HG02885 (cell line): ENCODE data around the gene SLAMF1.
"Not testable (repeated sequence)": the region's sequence is repeated elsewhere in the genome, so short reads cannot be mapped to it uniquely, and the experiment has no call there.

Source experiments
- ATAC-seq: cut with Tn5 transposase; IDR thresholded peaks from one replicate; pipeline ENCODE4 v1.9.1; 2021; ENCODE audit warnings: mild to moderate bottlenecking; ENCODE audit not compliant: unreplicated experiment, poor library complexity

The SLAMF1 gene

DNA sequence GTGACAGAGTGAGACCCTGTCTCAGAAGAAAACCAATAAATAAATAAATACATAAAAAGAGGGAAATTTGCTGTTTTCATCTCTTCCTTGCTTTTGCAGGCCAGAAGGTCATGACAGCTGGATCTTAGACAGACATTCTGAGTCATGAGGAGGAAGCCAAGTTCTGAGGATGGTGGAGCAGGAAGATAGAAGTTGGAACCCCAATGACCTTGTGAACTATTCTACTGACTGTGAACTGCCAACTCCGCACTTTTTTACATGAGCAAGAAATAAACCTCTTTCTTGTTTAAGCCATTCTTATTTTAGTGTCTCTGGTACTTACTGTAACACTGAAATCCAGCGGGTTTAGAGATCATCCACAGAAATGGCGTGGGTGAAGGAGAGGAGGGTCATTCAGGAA lies 76.0 kb downstream of the SLAMF1 start:
- ATAC-seq: no peak

DNA sequence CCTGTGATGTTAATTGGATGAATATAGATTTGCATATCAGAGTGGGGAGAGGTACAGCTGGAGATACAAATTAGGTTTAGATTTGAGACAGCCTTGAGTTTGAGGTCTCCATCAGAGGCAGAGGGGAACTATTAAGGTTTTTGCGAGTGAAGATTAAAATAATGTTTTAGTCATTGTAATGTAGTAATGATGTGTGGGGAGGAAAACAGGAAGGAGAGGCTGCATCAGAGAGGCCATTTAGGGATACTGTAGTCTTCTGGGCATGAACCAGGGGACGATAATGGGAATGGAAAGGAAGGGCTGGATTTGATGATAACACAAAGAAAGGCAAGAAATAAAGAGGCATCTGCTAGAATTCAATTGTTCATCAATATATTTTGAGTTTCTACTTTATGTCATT lies 77.0 kb downstream of the SLAMF1 start:
- no peak for ATAC-seq

DNA sequence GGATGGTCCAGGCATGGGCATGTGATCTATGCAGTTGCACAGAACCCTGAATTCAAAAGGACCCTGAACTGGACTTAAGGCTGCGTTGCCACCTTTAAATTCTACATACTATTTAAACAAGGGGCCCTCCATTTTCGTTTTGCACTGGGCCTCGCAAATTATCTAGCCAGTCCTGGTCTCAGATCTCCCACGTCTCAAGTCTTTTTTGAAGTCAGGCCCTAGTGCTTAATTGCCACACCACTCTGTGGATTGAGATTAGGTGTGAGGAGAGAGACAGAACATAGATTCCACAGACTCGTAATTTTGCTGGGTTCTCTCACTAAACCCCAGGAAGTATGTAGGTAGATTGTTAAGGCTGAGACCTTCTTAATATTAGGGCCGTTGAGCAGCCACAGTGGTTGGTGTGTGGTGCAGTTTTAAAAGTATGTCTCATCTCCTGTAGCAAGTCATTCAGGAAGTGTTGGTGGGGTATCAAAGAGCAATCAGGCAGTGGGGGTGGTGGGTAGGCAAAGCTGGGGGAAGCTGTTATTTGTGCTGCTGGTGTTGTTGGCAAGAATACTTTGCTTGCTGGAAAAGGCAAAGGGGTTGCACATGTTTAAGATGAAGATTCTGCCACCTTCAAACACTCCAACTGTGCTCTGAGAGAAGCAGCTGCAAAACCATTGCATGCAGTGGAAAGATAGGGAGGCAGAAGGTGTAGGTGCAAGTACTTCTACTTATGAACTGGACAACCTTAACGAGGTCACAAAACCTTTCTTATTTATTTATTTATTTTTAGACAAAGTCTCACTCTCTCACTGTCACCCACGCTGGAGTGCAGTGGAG lies 78.8 kb downstream of the SLAMF1 start:
- ATAC-seq: no peak

GRCh38 chr1:160567341-160567740 lies 79.5 kb downstream of the SLAMF1 start:
- no peak for ATAC-seq

- ATAC-seq: no peak
These were observed 81.3 kb downstream of the SLAMF1 start for GRCh38 chr1:160565564-160565963.

DNA sequence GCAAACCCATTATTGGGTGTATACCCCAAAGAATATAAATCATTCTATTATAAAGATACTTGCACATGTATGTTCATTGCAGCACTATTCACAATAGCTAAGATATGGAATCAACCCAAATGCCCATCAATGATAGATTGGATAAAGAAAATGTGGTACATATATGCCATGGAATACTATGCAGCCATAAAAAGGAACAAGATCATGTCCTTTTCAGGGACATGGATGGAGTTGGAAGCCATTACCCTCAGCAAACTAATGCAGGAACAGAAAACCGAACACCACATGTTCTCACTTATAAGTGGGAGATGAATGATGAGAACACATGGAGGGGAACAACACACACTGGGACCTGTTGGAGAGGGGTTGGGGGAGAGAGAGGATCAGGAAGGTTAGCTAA lies 83.6 kb downstream of the SLAMF1 start:
- ATAC-seq: not testable (repeated sequence)

- not testable (repeated sequence) for ATAC-seq
These were observed 84.1 kb downstream of the SLAMF1 start for GRCh38 chr1:160562745-160563144.

DNA sequence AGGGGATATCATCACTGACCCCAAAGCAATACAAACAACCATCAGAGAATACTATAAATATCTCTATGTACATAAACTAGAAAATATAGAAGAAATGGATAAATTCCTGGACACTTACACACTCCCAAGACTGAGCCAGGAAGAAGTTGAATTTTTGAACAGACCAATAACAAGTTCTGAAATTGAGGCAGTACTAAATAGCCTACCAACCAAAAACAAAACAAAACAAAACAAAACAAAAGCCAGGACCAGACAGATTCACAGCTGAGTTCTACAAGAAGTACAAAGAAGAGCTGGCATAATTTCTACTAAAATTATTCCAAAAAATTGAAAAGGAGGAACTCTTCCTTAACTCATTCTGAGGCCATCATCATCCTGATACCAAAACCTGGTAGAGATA lies 86.0 kb downstream of the SLAMF1 start:
- ATAC-seq: no peak

GRCh38 chr1:160560045-160560705 lies 86.7 kb downstream of the SLAMF1 start:
- ATAC-seq: no peak

GRCh38 chr1:160559437-160559836 lies 87.4 kb downstream of the SLAMF1 start:
- ATAC-seq: not testable (repeated sequence)

GRCh38 chr1:160558660-160559380 lies 88.0 kb downstream of the SLAMF1 start:
- no peak for ATAC-seq
